Measurements from ENCODE around the gene MINDY4.

The MINDY4 gene

DNA sequence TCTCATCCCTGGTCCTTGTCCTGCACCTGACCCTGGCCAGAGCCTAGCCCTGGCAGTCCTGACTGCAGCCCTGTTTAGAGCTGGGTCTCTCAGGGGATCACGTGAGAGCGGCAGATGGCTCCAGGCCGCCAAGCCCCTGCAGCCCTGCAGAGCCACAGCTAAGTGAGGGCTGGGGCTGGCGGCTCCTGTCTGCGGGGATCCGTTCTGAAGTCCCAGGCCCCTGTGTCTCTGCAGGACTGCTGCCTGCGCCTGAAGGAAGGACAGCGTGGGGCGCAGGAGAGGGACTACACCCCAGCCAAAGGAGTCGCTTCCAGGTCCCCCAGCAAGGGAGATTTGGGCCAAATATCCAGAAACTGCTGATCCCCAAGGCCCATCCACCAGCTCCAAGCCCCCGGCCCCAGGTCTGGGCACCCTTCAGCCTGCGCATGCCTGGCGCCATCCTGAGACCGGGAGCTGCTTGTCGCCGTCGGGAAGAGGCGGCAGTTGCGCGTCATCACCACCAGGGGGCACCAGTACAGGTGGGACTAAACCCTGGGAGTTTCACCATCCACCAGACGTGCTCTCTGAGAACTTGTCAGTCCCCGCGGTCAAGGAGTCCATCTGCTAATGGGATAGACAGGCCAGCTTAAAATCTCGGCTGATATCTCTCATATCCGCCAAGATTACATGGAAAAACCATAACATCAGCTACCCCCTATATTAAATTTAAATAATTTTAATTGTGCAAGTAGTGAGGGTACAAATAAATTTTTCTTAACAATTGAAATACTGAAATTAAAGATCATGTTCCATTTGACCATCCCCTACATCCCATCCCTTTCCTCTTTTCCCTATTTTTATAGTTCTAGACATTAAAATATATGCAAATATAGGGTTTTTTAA is 167.5 kb downstream of the MINDY4 start:
- Mint-ChIP-seq H3K27ac (peak overlapping the region in 1 of 3 experiments; percentile 68), H3K9me3 (no peaks in the 10 kb centered on the region), H3K27me3 (ENCODE audit: low read depth) (peaks cover 43% of the 10 kb centered on the region), H3K4me3 (peak overlapping the region in 1 of 3 experiments; percentile 46), H3K36me3 (ENCODE audit: low read depth) (no peaks in the 10 kb centered on the region), H3K4me1 (peaks cover 6% of the 10 kb centered on the region)
- TF ChIP-seq, protein P1, sequence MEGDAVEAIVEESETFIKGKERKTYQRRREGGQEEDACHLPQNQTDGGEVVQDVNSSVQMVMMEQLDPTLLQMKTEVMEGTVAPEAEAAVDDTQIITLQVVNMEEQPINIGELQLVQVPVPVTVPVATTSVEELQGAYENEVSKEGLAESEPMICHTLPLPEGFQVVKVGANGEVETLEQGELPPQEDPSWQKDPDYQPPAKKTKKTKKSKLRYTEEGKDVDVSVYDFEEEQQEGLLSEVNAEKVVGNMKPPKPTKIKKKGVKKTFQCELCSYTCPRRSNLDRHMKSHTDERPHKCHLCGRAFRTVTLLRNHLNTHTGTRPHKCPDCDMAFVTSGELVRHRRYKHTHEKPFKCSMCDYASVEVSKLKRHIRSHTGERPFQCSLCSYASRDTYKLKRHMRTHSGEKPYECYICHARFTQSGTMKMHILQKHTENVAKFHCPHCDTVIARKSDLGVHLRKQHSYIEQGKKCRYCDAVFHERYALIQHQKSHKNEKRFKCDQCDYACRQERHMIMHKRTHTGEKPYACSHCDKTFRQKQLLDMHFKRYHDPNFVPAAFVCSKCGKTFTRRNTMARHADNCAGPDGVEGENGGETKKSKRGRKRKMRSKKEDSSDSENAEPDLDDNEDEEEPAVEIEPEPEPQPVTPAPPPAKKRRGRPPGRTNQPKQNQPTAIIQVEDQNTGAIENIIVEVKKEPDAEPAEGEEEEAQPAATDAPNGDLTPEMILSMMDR (IDR thresholded peaks at IDR 0.05; ENCODE audit: unreplicated experiment in 3 of 3), result peak; percentile 98 to 99 (median 99)

DNA sequence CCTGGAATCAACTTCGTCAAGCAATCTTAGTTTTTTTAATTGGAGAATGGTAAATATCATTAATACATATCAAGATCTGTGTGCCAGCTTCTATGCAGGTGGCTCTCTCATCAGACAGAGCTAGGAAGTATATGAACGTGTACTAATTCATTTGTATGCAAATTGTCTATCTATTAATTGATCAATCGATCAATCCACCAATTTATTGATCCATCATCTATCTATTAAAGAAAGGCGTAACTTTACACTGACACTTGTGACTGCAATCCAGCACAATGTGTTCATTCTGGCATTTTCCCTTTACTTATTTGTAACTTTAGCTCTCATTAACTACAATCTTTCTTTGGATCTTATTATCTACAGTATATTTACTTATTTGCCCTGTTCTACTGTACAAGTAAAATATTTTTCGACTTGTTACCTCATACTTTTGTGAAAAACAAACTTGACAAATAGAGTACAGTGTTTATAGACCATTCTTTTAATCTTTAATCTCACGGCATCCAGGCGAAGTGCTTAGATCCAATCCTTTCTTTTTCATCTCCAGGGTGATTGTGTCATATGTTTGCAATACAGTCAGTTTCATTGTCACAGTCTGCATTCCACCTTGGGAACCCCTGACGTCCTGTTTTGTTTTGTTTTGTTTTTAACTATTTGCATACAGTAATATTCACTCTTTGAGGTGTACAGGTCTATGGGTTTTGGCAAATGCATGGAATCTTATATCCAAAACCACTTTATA is 170.5 kb downstream of the MINDY4 start:
- Mint-ChIP-seq H3K4me1 (no peaks in the 10 kb centered on the region), H3K4me3 (no peak overlapping the region), H3K36me3 (ENCODE audit: low read depth) (no peaks in the 10 kb centered on the region), H3K9me3 (peaks cover 10% of the 10 kb centered on the region), H3K27me3 (ENCODE audit: low read depth) (peaks cover 36% of the 10 kb centered on the region), H3K27ac (no peak overlapping the region)
- TF ChIP-seq, protein P1 (IDR thresholded peaks at IDR 0.05; ENCODE audit: unreplicated experiment in 3 of 3), result no peak

Measured in nephron (organoid).